ENCODE measurements around the gene PACRG.

GRCh38 chr6:163053667-163054344, 326.0 kb downstream of the PACRG start:
- TF ChIP-seq CTCF (IDR thresholded peaks at IDR 0.05; ENCODE audit: extremely low read depth in 1 of 2, insufficient read depth in 1 of 2, low read depth in 1 of 2, low read length in 2 of 2) (no peak), GATA2 (IDR thresholded peaks at IDR 0.05; ENCODE audit: insufficient read depth, insufficient read length, low read depth, low read length) (no peak), EZH2 (IDR thresholded peaks at IDR 0.05; ENCODE audit: borderline replicate concordance, low read depth, low read length, severe bottlenecking) (no peak), POLR2A (IDR thresholded peaks at IDR 0.05; ENCODE audit: low read depth, low read length) (no peak), MAX (IDR thresholded peaks at IDR 0.05; ENCODE audit: insufficient read depth, insufficient read length) (no peak), MYC (IDR thresholded peaks at IDR 0.05; ENCODE audit: low read depth, low read length) (no peak), POLR2AphosphoS5 (IDR thresholded peaks at IDR 0.05; ENCODE audit: insufficient read depth, low read depth, low read length) (no peak), JUN (IDR thresholded peaks at IDR 0.05; ENCODE audit: borderline replicate concordance, insufficient read depth, insufficient read length, low read depth) (no peak)
